Measurements from ENCODE around the gene ABCB11. TPM values are rescaled to one million over a fixed set of nuclear protein-coding genes. Genes with fewer than 3 reads are reported as not detected.

The ABCB11 gene
- total and polyA plus RNA-seq, 2 of the 4 experiments (the other 2 are of a cell fraction), result not detected

DNA sequence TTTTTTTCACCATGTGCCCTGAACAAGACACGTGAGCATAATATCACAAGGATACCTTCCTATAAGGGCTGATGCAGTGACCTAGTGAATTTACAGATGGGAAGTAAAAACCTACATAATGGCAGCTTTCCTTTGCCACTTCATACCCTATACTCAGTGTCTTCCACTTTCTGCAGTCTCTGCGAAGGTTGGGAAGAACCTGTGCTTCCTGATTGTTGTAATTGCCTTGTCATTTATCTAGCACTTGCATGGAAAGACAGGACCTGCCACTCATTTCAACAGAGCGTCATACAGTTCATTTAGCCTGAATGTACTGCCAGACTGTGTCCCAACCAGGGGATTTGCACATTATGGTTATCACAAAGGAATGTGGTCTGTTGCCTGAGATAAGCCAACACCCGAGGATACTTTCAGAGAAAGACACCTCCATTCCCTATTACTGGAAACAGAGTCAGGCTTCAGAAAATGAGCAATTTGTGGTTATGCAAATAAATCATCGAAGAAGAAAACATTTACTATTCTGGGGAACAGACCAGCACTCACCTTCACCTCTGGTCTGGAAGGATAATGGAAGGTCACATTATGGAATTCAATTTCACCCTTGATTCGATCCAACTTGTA lies 55.0 kb downstream of the ABCB11 start:
- in situ Hi-C loops (cut with MboI; ENCODE audit: low sequenced_read_pairs), result no loop called here
- intact Hi-C loops (cut with micrococcal nuclease), result no loop called here
- H3K9me1 ChIP-seq (ENCODE audit: insufficient read depth, low read length), result no peaks in the 10 kb centered on the region
- ATAC-seq (ENCODE audit: low read depth) (no peak), DNase-seq (no peak)
- no peak overlapping the region for H3K4ac ChIP-seq (ENCODE audit: low read depth, low read length)
- H2AK5ac ChIP-seq (ENCODE audit: low read depth, low read length), result no peak overlapping the region
- no peak overlapping the region for H3K23ac ChIP-seq (ENCODE audit: low read depth, low read length)
- H3K79me1 ChIP-seq (ENCODE audit: low read depth in 1 of 2, low read length in 2 of 2), result no peaks in the 10 kb centered on the region
- POLR2A ChIA-PET (ENCODE audit: unreplicated experiment), result no interaction called here
- no peak overlapping the region for H4K8ac ChIP-seq (ENCODE audit: low read depth in 2 of 2, low read length in 2 of 2)
- no peak overlapping the region for H4K91ac ChIP-seq (ENCODE audit: insufficient read depth, low read depth, low read length)
- H2BK120ac ChIP-seq (ENCODE audit: low read depth, low read length), result no peak overlapping the region
- H4K5ac ChIP-seq (ENCODE audit: low read depth, low read length), result no peak overlapping the region
- no peak overlapping the region for H3K4me2 ChIP-seq (ENCODE audit: low read depth, low read length)
- H3K14ac ChIP-seq (replicated peaks; ENCODE audit: low read depth, low read length), result no peak overlapping the region
- H2BK15ac ChIP-seq (ENCODE audit: low read depth, low read length), result no peak overlapping the region
- H3K27ac ChIP-seq (ENCODE audit: insufficient read depth, low read length), result no peak overlapping the region
- H3K18ac ChIP-seq (ENCODE audit: low read depth, low read length), result no peak overlapping the region
- no peaks in the 10 kb centered on the region for H3K36me3 ChIP-seq (ENCODE audit: control insufficient read depth, insufficient read depth, low read length)
- no peaks in the 10 kb centered on the region for H3K4me1 ChIP-seq (ENCODE audit: control insufficient read depth, insufficient read depth, low read length)
- H2AFZ ChIP-seq (replicated peaks; ENCODE audit: low read length, poor library complexity), result no peak overlapping the region
- BruUV-seq (replicated peaks), result no TSS peak
- H2AK9ac ChIP-seq (replicated peaks; ENCODE audit: low read depth, low read length, poor library complexity), result no peak overlapping the region
- dilution Hi-C loops (cut with HindIII; ENCODE audit: low sequenced_read_pairs, unreplicated experiment), result no loop called here
- no peaks in the 10 kb centered on the region for H4K20me1 ChIP-seq (ENCODE audit: insufficient read depth, low read length)
- no peaks in the 10 kb centered on the region for H3K9me3 ChIP-seq (ENCODE audit: control insufficient read depth, insufficient read depth, low read length)
- H3K9ac ChIP-seq (ENCODE audit: low read depth, low read length), result no peak overlapping the region
- TF ChIP-seq, protein P1, sequence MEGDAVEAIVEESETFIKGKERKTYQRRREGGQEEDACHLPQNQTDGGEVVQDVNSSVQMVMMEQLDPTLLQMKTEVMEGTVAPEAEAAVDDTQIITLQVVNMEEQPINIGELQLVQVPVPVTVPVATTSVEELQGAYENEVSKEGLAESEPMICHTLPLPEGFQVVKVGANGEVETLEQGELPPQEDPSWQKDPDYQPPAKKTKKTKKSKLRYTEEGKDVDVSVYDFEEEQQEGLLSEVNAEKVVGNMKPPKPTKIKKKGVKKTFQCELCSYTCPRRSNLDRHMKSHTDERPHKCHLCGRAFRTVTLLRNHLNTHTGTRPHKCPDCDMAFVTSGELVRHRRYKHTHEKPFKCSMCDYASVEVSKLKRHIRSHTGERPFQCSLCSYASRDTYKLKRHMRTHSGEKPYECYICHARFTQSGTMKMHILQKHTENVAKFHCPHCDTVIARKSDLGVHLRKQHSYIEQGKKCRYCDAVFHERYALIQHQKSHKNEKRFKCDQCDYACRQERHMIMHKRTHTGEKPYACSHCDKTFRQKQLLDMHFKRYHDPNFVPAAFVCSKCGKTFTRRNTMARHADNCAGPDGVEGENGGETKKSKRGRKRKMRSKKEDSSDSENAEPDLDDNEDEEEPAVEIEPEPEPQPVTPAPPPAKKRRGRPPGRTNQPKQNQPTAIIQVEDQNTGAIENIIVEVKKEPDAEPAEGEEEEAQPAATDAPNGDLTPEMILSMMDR (conservative IDR thresholded peaks at IDR 0.05; ENCODE audit: low read depth, low read length), result no peak
- TF ChIP-seq CHD1 (IDR thresholded peaks at IDR 0.05; ENCODE audit: low read depth, low read length) (no peak), POLR2A (IDR thresholded peaks at IDR 0.05; ENCODE audit: low read depth, low read length) (no peak), RAD21 (IDR thresholded peaks at IDR 0.05; ENCODE audit: low read length) (no peak), FOS (IDR thresholded peaks at IDR 0.05; ENCODE audit: low read depth, low read length) (no peak), SMC3 (IDR thresholded peaks at IDR 0.05; ENCODE audit: low read depth, low read length) (no peak), MAFK (IDR thresholded peaks at IDR 0.05; ENCODE audit: low read depth, low read length) (no peak), MXI1 (IDR thresholded peaks at IDR 0.05; ENCODE audit: borderline replicate concordance, low read depth, low read length) (no peak), RCOR1 (IDR thresholded peaks at IDR 0.05; ENCODE audit: insufficient replicate concordance, low read length) (no peak), BHLHE40 (IDR thresholded peaks at IDR 0.05; ENCODE audit: low read depth, low read length) (no peak), RFX5 (IDR thresholded peaks at IDR 0.05; ENCODE audit: low read depth, low read length) (no peak), MAZ (IDR thresholded peaks at IDR 0.05; ENCODE audit: borderline replicate concordance, low read depth, low read length) (no peak), NFE2L2 (IDR thresholded peaks at IDR 0.05; ENCODE audit: low read depth, low read length) (no peak), CEBPB (IDR thresholded peaks at IDR 0.05; ENCODE audit: low read depth, low read length) (no peak)
- TF ChIP-seq, protein P2, sequence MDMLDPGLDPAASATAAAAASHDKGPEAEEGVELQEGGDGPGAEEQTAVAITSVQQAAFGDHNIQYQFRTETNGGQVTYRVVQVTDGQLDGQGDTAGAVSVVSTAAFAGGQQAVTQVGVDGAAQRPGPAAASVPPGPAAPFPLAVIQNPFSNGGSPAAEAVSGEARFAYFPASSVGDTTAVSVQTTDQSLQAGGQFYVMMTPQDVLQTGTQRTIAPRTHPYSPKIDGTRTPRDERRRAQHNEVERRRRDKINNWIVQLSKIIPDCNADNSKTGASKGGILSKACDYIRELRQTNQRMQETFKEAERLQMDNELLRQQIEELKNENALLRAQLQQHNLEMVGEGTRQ (IDR thresholded peaks at IDR 0.05; ENCODE audit: low read depth, low read length), result no peak
- TF ChIP-seq, protein P3, sequence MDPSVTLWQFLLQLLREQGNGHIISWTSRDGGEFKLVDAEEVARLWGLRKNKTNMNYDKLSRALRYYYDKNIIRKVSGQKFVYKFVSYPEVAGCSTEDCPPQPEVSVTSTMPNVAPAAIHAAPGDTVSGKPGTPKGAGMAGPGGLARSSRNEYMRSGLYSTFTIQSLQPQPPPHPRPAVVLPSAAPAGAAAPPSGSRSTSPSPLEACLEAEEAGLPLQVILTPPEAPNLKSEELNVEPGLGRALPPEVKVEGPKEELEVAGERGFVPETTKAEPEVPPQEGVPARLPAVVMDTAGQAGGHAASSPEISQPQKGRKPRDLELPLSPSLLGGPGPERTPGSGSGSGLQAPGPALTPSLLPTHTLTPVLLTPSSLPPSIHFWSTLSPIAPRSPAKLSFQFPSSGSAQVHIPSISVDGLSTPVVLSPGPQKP (IDR thresholded peaks at IDR 0.05; ENCODE audit: borderline replicate concordance, low read depth, low read length), result no peak
- no peak overlapping the region for H3K4me3 ChIP-seq (ENCODE audit: insufficient read depth, low read depth, low read length)
- no peak overlapping the region for H3K56ac ChIP-seq (ENCODE audit: extremely low read depth, insufficient read depth, low read length)
- WGBS, 2 experiments (ENCODE audit: extremely low coverage in 2 of 2, insufficient read length in 1 of 2), result 83% methylated on average over 1 of the region's 6 CpGs; no CpG with 5 or more reads in 1 of the 2 experiments
- no peak overlapping the region for H2BK20ac ChIP-seq (ENCODE audit: low read depth, low read length)
- no peaks in the 10 kb centered on the region for H3K27me3 ChIP-seq (ENCODE audit: control insufficient read depth, insufficient read depth, low read length)
- H2BK5ac ChIP-seq (ENCODE audit: low read depth, low read length, poor library complexity, severe bottlenecking), result no peak overlapping the region
- CTCF ChIA-PET, result no interaction called here

Data from IMR-90 (cell line).